Omental fat pad (tissue), 4 donors: ENCODE measurements around the gene NCAM1. TPM values are rescaled to one million over a fixed set of nuclear protein-coding genes. Genes with fewer than 3 reads are reported as not detected.

Experiments used
- ATAC-seq: fragments of 150-250 bp; one replicate; pipeline ENCODE4 v1.9.1; 2016; ENCODE audit warnings: mild to moderate bottlenecking, moderate library complexity; ENCODE audit not compliant: low FRiP score
- DNase-seq: peaks from one replicate; pipeline ENCODE4 v3.0.0-alpha.2; 2019; ENCODE audit warnings: low spot score
- total RNA-seq, 4 donors: library from RNA; depleted of rRNA; stranded (reverse); fragments of >200 nt; gene quantifications; one replicate each; pipeline ENCODE4 v1.1.0, GENCODE V29; 2016
- TF ChIP-seq, protein P1 (sequence below), 3 donors: fragments of 450-650 bp; IDR thresholded peaks; one replicate each; pipeline ENCODE4 v1.5.1; 2016 to 2017; ENCODE audit warnings: antibody characterized with exemption in 3 of 3, mild to moderate bottlenecking in 3 of 3, moderate library complexity in 2 of 3

NCAM1 gene
- total RNA-seq, 4 donors from 2014 or later = 3.8 to 10.9 (median 7.9) TPM

DNA sequence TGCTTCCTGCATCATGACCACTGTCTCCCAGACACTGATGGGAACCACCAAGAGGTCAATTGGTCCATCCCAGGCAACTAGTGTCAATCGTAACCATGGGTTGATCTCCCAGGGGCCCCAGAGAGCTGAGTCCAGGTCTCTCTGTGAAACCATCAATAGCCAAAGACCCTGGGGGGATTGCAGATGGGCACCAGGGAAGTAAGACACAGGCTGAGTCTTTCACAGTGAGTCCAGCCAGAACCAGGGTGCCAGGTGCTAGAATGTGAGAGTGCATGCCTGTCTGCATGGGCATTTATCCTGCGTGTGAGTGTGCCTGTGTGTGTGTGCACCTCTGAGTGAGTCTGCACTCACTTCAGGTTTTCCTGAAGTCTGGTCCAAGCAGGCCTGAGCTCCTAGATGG lies 307.9 kb downstream of the NCAM1 start:
- DNase-seq (no peak), ATAC-seq (no peak)
- TF ChIP-seq, protein P1, sequence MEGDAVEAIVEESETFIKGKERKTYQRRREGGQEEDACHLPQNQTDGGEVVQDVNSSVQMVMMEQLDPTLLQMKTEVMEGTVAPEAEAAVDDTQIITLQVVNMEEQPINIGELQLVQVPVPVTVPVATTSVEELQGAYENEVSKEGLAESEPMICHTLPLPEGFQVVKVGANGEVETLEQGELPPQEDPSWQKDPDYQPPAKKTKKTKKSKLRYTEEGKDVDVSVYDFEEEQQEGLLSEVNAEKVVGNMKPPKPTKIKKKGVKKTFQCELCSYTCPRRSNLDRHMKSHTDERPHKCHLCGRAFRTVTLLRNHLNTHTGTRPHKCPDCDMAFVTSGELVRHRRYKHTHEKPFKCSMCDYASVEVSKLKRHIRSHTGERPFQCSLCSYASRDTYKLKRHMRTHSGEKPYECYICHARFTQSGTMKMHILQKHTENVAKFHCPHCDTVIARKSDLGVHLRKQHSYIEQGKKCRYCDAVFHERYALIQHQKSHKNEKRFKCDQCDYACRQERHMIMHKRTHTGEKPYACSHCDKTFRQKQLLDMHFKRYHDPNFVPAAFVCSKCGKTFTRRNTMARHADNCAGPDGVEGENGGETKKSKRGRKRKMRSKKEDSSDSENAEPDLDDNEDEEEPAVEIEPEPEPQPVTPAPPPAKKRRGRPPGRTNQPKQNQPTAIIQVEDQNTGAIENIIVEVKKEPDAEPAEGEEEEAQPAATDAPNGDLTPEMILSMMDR (IDR thresholded peaks at IDR 0.05) = no peak

DNA sequence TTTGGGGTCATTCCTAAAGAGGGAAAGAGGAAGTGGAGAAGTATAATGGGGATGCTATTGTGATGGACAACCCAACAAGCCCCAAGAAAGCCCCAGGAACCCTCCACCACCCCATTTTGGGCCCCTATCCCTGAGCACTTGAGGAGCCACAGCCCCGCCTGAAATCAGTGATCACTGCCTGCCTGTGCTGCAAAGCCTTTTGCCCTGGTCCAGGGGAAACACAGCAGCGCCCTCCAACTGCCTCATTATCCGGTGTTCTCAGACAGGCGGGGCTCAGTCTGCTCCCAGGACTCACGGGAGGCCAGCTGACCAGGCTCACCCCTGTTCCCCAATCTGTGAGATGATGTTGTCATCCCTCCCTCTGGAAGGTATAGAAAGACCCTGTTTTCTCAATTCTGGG lies 308.4 kb downstream of the NCAM1 start:
- TF ChIP-seq, protein P1 (IDR thresholded peaks at IDR 0.05) = no peak
- ATAC-seq (no peak), DNase-seq (no peak)

DNA sequence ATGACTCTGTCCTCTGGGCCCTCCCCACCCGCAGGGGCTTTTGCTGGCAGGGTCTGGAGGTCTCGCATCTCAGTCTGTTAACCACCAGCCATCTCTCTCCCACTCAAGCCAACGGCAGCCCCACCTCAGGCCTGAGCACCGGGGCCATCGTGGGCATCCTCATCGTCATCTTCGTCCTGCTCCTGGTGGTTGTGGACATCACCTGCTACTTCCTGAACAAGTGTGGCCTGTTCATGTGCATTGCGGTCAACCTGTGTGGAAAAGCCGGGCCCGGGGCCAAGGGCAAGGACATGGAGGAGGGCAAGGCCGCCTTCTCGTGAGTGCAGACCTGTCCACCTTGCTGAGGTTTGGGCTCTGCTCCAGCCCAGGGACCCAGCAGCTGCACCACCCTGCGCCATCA lies 308.9 kb downstream of the NCAM1 start:
- DNase-seq (no peak), ATAC-seq (no peak)
- TF ChIP-seq, protein P1 (IDR thresholded peaks at IDR 0.05) = no peak

DNA sequence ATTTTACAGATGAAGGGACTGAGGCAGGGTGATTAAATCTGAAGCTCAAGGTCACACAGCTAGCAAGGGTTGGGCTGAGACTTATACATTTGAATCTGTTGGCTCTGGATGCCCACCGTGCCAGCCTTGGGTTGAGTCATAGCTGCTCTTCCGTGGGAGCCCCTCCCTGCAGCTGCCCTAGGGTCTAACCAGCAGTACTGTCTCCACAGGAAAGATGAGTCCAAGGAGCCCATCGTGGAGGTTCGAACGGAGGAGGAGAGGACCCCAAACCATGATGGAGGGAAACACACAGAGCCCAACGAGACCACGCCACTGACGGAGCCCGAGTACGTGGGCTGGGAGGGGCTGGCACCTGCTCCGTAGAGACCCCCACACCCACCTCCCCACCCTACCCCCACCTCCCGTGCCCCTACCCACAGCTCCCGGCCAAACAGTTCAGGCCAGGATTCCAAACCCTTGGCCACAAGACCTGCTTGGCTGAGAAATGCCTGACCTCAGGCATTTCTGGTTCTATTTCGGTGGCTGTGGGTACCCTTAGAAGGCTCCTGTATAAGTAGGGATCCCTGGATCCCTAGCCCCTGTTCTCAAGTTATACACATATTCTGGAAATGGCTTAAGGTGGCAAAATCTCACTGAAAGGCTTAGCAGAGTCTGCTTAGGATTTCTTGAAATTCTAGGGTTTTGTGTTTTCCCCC lies 310.5 kb downstream of the NCAM1 start:
- TF ChIP-seq, protein P1 (IDR thresholded peaks at IDR 0.05) = no peak
- DNase-seq (no peak), ATAC-seq (no peak)

DNA sequence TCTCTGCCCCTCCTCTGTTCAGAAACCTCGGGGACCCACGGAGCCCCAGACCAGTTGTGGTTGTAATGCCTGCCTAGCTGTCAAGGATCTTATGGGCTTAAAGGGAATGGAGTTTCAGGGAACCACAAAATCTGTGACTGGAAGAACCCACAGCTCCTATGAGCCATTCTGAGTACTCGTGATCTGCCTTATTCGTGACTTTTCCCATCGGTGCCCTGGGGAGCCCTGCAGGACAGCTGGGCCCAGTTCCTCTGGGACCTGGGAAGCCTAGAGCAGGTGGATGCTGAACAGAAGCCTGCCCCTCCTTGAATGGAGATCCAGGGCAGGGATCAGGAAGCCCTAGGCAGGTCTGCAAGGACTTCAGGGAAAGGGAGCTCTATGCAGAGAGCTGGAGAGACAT lies 311.1 kb downstream of the NCAM1 start:
- ATAC-seq (no peak), DNase-seq (no peak)

DNA sequence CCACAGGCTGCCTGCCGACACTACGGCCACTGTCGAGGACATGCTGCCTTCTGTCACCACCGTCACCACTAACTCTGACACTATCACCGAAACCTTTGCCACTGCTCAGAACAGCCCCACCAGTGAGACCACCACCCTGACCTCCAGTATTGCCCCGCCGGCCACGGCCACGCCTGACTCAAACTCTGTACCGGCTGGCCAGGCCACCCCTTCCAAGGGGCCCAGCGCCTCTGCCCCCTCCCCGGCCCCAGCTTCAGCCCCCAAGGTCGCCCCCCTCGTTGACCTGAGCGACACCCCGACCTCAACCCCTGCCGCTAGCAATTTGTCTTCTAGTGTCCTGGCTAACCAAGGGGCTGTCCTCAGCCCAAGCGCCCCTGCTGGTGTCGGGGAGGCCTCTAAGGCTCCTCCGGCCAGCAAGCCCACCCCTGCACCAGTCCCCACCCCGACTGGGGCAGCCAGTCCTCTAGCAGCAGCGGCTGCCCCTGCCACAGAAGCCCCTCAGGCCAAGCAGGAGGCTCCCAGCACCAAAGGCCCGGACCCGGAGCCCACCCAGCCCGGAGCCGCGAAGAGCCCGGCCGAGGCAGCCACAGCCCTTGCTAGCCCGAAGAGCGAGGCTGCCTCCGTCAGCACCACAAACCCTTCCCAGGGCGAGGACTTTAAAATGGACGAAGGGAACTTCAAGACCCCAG lies 311.9 kb downstream of the NCAM1 start:
- TF ChIP-seq, protein P1 (IDR thresholded peaks at IDR 0.05) = no peak
- no peak for ATAC-seq

More for the DNA sequence above, 311.1 kb downstream of the NCAM1 start:
- TF ChIP-seq, protein P1 (IDR thresholded peaks at IDR 0.05) = no peak

DNA sequence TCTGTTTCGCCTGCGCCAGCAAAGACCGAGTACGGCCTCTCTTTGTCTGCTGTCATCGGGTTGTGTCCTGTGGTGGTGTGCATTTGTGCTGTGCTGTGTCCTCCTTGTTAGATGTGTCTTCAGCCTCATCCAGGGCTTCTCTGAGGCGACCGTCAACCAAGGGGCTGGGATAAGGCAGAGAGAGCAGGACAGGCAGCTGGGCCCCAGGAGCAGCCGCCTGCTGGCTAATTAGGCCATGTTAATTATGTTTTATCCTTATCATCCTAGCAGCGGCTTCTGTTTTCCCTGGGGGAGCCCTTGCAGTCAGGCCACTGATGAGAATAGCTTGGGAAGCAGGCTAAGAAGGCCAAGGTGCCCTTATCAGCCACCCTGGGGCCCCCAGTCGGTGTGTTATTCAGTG lies 312.5 kb downstream of the NCAM1 start:
- TF ChIP-seq, protein P1 (IDR thresholded peaks at IDR 0.05) = no peak
- DNase-seq = no peak
- ATAC-seq = no peak

More for the DNA sequence above, 311.9 kb downstream of the NCAM1 start:
- DNase-seq = no peak
